Measurements from ENCODE around the gene SNAP47.
A peak's percentile ranks its signal among the peaks of the same experiment; 100 is the strongest.

Gene SNAP47

GRCh38 chr1:227787513-227788270, 52.5 kb downstream of the SNAP47 start:
- Mint-ChIP-seq H3K27ac (peak overlapping the region; percentile 4), H3K4me3 (peak overlapping the region; percentile 74), H3K36me3 (ENCODE audit: low read depth) (peaks cover 4% of the 10 kb centered on the region), H3K9me3 (no peaks in the 10 kb centered on the region), H3K27me3 (peaks cover 7% of the 10 kb centered on the region), H3K4me1 (ENCODE audit: low read depth) (peaks cover 21% of the 10 kb centered on the region)
- peak; percentile 96 for DNase-seq

- Mint-ChIP-seq H3K4me1 (ENCODE audit: low read depth) (peaks cover 21% of the 10 kb centered on the region), H3K27me3 (peaks cover 7% of the 10 kb centered on the region), H3K9me3 (no peaks in the 10 kb centered on the region), H3K36me3 (ENCODE audit: low read depth) (no peaks in the 10 kb centered on the region), H3K4me3 (peak overlapping the region; percentile 70), H3K27ac (peak overlapping the region; percentile 33)
- peak; percentile 84 for DNase-seq
These were observed 53.2 kb downstream of the SNAP47 start for GRCh38 chr1:227788271-227789083.

GRCh38 chr1:227789084-227790033, 54.1 kb downstream of the SNAP47 start:
- peaks cover 21% of the 10 kb centered on the region for H3K4me1 Mint-ChIP-seq (ENCODE audit: low read depth)
- peak overlapping the region; percentile 70 for H3K4me3 Mint-ChIP-seq
- no peaks in the 10 kb centered on the region for H3K36me3 Mint-ChIP-seq (ENCODE audit: low read depth)
- H3K27me3 Mint-ChIP-seq = peaks cover 7% of the 10 kb centered on the region
- H3K27ac Mint-ChIP-seq = no peak overlapping the region
- DNase-seq = no peak
- no peaks in the 10 kb centered on the region for H3K9me3 Mint-ChIP-seq

GRCh38 chr1:227790034-227790400, 54.8 kb downstream of the SNAP47 start:
- Mint-ChIP-seq H3K4me1 (ENCODE audit: low read depth) (peaks cover 21% of the 10 kb centered on the region), H3K27me3 (peaks cover 7% of the 10 kb centered on the region), H3K36me3 (ENCODE audit: low read depth) (no peaks in the 10 kb centered on the region), H3K4me3 (no peak overlapping the region), H3K9me3 (no peaks in the 10 kb centered on the region), H3K27ac (no peak overlapping the region)
- no peak for DNase-seq

GRCh38 chr1:227790868-227791267, 55.6 kb downstream of the SNAP47 start:
- Mint-ChIP-seq H3K4me1 (ENCODE audit: low read depth) (peaks cover 16% of the 10 kb centered on the region), H3K27ac (no peak overlapping the region), H3K36me3 (ENCODE audit: low read depth) (no peaks in the 10 kb centered on the region), H3K9me3 (no peaks in the 10 kb centered on the region), H3K4me3 (no peak overlapping the region), H3K27me3 (peaks cover 7% of the 10 kb centered on the region)
- no peak for DNase-seq

GRCh38 chr1:227791425-227792143, 56.3 kb downstream of the SNAP47 start:
- Mint-ChIP-seq H3K4me3 (no peak overlapping the region), H3K4me1 (ENCODE audit: low read depth) (peaks cover 9% of the 10 kb centered on the region), H3K27ac (no peak overlapping the region), H3K27me3 (peaks cover 4% of the 10 kb centered on the region), H3K36me3 (ENCODE audit: low read depth) (no peaks in the 10 kb centered on the region), H3K9me3 (no peaks in the 10 kb centered on the region)
- DNase-seq = no peak

- no peak for DNase-seq
- Mint-ChIP-seq H3K9me3 (no peaks in the 10 kb centered on the region), H3K36me3 (ENCODE audit: low read depth) (no peaks in the 10 kb centered on the region), H3K4me1 (ENCODE audit: low read depth) (peaks cover 3% of the 10 kb centered on the region), H3K27me3 (no peaks in the 10 kb centered on the region), H3K27ac (no peak overlapping the region), H3K4me3 (no peak overlapping the region)
These were observed 57.2 kb downstream of the SNAP47 start for GRCh38 chr1:227792216-227793078.

- Mint-ChIP-seq H3K36me3 (ENCODE audit: low read depth) (no peaks in the 10 kb centered on the region), H3K4me3 (no peak overlapping the region), H3K9me3 (no peaks in the 10 kb centered on the region), H3K4me1 (ENCODE audit: low read depth) (peaks cover 2% of the 10 kb centered on the region), H3K27ac (no peak overlapping the region), H3K27me3 (no peaks in the 10 kb centered on the region)
- DNase-seq = no peak
These were observed 58.1 kb downstream of the SNAP47 start for GRCh38 chr1:227793079-227793947.

GRCh38 chr1:227793948-227794816, 58.9 kb downstream of the SNAP47 start:
- Mint-ChIP-seq H3K36me3 (ENCODE audit: low read depth) (no peaks in the 10 kb centered on the region), H3K27ac (no peak overlapping the region), H3K4me3 (no peak overlapping the region), H3K4me1 (ENCODE audit: low read depth) (peaks cover 2% of the 10 kb centered on the region), H3K27me3 (no peaks in the 10 kb centered on the region), H3K9me3 (no peaks in the 10 kb centered on the region)
- DNase-seq = no peak

- Mint-ChIP-seq H3K4me1 (ENCODE audit: low read depth) (no peaks in the 10 kb centered on the region), H3K9me3 (no peaks in the 10 kb centered on the region), H3K27ac (no peak overlapping the region), H3K27me3 (no peaks in the 10 kb centered on the region), H3K4me3 (no peak overlapping the region), H3K36me3 (ENCODE audit: low read depth) (no peaks in the 10 kb centered on the region)
- DNase-seq = no peak
These were observed 59.6 kb downstream of the SNAP47 start for GRCh38 chr1:227794817-227795192.

- H3K4me3 Mint-ChIP-seq = no peak overlapping the region
- H3K36me3 Mint-ChIP-seq (ENCODE audit: low read depth) = no peaks in the 10 kb centered on the region
- H3K27ac Mint-ChIP-seq = no peak overlapping the region
- no peaks in the 10 kb centered on the region for H3K9me3 Mint-ChIP-seq
- no peaks in the 10 kb centered on the region for H3K27me3 Mint-ChIP-seq
- no peak for DNase-seq
- no peaks in the 10 kb centered on the region for H3K4me1 Mint-ChIP-seq (ENCODE audit: low read depth)
These were observed 60.5 kb downstream of the SNAP47 start for GRCh38 chr1:227795732-227796131.

- H3K27ac Mint-ChIP-seq = no peak overlapping the region
- DNase-seq = no peak
- no peaks in the 10 kb centered on the region for H3K4me1 Mint-ChIP-seq (ENCODE audit: low read depth)
- H3K36me3 Mint-ChIP-seq (ENCODE audit: low read depth) = no peaks in the 10 kb centered on the region
- no peaks in the 10 kb centered on the region for H3K9me3 Mint-ChIP-seq
- H3K4me3 Mint-ChIP-seq = no peak overlapping the region
- no peaks in the 10 kb centered on the region for H3K27me3 Mint-ChIP-seq
These were observed 61.2 kb downstream of the SNAP47 start for GRCh38 chr1:227796359-227796915.
